COLO668 (cell line): ENCODE results near the gene CCDC33.

Source experiments
- DNase-seq: peaks from one replicate; lab custom pipeline; 2025; ENCODE audit not compliant: unreplicated experiment; lab: John Stamatoyannopoulos, UW

Gene CCDC33

DNA sequence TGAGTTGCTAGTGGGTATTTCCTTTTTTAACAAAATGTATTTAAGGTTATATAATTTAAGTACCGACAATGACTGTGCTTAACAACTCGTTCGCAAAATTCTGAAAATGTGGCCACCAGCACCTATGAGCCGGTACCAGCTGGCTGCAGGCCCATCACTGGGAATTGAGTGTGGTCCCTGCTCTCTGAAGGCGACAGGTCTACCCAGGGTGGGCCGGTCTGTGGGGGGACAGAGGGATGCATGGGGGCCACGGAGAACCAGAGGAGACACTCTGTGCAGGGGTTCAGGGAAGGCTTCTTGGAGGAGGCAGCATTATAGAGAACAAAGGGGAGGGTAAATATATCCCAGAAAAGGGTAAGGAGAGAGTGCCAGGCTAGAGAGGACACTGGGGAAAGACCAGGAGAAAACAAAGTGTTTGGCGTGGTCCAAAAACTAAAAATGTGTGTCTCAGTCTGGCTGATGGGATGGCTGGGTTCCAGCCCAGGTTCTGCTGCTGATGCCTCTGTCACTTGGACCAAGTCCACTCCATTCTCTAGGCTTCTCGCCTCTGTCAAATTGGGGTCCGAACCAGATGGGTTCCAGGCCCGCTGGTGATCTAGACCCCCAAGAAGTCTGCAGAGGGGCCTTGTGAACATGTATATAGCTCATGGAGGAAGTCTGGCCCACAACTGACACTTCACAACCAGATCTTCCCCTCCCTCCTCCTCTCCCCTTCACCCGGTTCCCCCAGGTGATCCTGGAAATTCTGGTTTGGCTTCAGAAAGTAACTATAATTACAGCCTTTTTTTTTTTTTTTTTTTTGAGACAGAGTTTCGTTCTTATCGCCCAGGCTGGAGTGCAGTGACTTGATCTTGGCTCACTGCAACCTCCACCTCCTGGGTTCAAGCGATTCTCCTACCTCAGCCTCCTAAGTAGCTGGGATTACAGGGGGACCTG lies 142.0 kb downstream of the CCDC33 start:
- DNase-seq, result no peak

DNA sequence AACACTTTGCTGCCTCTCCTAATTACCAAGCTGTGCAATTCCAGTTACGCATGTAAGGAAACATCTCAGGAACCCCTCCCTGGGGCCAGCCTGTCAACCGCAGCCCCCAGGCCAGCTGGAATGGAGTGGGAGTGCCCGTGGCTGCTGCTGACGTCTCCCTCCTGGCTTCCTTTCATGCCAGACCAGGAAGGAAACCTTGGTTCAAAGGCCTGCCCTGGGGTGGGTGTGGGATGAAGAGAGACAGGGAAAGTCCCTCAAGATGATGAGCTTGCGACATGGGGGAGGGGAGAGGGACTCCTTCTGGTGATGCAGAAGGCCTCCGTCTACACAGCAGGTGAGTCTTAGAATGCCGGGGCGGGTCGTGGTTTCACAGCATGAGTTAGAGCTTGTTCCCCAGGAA lies 142.7 kb downstream of the CCDC33 start:
- no peak for DNase-seq

DNA sequence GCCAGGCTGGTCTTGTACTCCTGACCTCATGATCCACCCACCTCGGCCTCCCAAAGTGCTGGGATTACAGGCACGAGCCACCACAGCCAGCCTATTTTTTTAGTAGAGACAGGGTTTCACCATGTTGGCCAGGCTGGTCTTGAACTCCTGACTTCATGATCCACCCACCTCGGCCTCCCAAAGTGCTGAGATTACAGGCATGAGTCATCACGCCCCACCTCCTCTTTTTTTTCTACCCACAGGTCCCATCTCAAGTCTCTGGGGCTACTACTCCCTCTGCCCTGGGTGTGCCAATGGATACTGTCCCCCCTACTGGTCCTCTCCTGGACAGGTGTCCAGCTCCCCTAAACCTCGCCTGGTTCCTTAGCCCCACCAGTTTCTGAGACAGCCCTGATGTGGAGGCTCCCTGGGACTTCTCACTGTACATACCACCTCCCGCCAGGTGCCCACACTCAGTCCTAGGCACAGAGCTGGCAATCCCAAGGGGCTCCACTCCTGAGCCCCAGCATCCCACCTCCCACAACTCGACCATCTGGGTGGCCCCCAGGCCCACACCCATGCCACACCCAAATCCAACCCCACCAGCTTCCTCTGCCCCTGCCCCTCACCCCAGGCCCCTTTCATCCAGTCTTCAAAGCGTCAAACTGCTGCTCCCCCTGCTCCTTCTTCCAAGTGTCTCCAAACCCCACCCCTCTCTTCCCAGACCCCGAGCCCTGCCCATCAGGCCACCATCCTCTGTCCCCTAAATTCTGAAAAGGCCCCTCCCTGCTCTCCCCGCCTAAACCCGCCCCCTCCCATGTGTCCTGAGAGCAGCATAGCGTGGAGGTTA lies 144.4 kb downstream of the CCDC33 start:
- no peak for DNase-seq

DNA sequence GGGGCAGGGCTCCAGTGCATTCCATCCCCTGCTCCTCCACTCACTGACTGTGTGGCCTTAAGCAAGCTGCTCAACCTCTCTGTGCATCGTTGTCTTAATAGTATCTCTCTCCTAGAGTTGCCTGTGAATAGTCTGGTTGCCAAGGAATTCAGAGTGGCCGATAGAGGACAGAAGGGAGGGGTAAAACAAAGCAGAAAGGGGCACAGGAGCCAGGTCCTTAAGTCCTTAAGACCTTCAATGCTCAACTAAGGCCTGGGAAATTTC lies 145.0 kb downstream of the CCDC33 start:
- DNase-seq, result no peak

DNA sequence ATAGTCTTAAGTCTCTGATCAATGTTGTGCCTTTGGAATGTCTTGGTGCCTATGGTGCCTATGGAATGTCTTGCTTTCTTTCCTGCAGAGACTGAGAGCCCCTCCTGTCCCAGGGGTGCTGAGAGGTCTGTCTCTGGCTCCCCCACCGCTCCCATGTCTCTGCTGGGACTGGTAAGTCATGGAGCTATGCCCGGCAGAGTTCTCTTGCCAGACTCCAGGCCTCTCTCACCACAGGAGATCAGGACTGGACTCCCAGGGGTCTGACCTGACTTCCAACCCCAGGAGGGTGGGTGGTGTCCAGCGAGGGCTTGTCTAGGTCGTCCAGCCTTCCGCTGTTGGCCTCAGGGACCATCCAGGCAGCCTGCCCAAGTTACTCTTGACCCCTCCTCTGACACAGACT lies 145.4 kb downstream of the CCDC33 start:
- DNase-seq, result no peak

DNA sequence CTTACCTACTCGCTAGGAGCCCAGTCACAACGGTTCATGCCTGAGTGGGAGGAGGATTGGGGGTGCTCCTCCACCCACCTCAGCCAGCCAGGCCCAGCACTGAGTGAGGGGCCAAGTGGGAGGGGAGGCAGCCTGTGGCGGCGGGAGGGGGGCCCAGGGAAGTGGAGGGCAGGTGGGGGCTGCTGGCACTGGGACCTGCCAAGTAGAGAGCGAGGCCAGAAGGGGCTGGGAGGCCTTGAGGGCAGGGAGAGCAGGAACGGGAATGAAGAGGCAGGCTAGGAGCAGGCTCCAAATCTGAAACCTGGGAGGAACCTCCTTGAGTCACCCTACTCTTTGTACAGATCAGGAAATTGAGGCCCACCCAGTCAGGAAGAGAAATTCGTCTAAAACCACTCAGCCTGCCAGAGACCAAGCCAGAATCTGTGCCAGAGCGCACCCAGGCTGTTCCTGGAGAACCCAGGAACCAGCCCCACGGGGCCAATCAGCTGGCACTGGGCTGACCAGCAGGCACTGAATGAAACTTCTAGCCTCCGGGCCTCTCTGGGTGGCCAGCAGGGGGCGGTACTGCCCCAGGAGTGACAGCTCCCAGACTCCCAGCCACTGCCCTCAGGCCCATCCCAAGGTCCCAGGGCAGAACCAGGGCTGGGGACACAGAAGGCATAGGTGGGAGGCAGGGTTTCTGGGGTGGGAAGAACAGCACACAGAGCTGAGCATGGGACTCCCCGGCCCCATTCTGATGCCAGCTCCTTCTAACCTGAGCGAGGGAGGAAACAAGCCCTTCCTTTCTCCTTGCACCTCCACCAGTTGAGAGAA lies 146.1 kb downstream of the CCDC33 start:
- peak; percentile 78 for DNase-seq

DNA sequence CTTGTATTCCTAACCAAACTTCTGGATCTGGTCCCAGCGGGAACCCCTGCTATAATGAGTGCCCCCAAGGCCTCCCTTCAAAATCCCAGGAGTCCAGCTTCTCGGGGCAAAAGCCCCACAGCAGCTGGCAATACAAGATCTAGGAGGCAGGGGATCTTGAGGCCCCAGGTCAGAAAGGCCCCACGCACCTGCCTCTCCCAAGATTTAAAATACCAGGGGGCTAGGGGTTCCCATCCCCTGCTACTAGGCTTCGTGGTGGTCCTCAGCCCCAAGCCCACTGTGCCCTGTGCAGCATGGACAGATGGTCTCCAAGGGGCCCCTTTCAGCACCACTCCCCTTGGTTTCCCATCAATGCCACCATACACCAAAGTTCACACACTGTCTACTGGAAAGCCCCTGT lies 147.2 kb downstream of the CCDC33 start:
- DNase-seq, result no peak

DNA sequence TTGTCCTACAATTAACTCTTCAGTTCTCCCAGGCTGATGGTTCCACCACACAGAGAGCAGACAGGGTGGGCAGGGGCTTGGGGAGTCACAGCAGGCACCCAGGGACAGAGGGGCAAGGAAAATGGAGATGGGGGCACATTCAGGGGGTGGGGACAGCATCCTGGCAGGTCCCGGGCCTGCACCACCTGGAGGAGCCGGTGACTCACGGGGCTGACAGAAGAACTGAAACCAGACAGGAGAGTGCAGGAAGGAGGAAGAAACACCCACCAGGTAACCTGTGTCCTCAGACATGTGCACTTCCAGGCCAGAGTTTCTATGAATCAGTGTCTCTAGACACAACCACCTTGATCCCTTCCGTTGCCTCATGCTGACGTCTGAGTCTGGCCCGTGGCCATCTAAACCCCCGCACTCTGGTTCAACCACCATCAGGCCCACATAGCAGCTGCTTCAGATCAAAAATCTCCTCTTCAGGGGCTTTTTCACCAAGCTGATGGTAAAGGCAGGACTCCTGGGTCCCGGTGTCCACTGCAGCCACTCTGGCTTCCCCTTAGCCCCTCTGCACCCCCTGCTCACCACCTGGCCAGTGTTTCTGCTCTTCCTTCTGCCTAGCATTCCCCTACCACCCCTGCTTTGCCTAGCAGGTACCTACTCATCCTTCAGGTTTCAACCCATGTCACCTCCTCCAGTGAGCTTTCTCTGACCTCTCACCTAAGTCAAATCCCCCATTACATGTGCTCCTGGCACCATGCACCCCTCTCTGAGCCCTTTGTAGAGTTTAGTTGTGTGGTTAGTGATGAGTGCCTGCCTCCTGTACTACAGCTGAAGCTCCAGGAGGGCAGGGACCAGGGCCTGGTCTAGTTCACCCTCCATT lies 147.8 kb downstream of the CCDC33 start:
- DNase-seq, result no peak

DNA sequence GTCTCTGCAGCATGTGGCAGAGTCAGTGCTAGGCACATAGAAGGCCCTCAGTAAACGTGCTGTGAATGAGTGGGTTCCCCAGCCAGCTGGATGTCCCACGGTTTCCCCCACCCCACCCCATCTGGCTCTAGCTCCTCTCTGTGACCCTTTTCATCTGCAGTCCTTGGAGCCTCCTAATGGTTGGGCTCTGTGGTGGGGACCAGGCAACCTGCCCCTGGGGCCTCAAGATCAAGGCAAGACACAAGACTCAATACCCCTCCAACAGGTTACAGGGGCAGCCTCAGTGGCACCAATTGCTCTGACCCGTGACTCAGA lies 148.4 kb downstream of the CCDC33 start:
- no peak for DNase-seq

DNA sequence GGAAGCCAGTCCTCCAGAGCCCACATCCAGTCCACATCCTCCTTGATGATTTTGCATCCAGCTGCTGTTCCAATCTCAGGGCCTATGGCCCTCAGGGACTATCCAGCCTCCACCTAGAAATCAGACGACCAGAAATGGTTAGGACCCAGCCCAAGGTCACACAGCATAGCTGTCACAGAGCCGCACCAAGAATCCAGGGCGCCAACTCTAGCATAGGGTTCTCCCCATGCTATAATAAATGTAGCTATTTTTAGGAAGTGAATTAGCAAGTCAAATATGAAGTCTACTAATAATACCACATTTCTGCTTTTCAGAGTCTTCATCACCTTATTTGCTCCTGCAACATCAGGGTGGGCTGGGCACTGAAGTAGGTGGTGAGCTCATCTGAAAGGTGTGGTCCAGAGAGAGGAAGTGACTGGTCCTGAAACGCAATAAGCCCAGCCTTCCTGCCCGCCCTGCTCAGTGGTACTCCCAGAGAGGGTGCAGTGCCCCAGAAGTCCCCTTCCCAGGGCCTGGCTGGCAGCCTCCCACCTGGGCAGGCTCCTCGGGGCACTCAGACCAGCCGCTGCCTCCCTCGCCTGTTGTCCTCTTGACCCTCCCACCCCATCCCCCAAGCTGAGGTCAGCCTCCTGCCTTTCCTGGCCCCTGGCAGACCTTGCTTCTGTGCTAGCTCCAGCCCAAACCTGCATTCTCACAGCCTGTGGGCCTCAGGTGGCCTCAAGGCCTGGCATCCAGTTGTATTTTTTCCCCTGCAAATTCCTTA lies 148.9 kb downstream of the CCDC33 start:
- DNase-seq, result no peak

DNA sequence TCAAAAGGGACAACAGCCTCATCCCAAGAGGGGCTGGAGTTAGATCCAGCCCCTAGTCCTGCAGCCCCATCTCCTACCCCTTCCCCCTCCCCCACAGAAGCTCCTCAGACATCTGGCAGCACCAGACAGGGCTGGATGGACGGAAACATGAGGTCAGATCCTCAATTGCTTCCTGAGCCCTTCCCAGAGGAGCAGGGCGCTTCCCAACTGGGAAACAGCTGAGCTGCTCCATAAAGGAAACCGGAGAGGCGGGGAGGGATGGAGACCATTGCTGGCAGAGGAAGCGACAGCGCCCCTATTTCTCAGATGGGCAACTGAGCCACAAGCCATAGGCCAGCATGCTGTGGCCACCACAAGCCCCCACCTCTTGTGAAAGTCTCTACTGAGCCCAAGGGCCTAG lies 149.6 kb downstream of the CCDC33 start:
- no peak for DNase-seq
